Gastrocnemius medialis (tissue), 4 donors: ENCODE data around the gene DIPK1B.

Experiments used
- POLR2A ChIP-seq, 2 donors: fragments of 450-650 bp; IDR thresholded peaks; one replicate each; pipeline ENCODE4 v1.6.1; 2017; ENCODE audit warnings: antibody characterized with exemption in 2 of 2, mild to moderate bottlenecking in 2 of 2, moderate library complexity in 2 of 2
- TF ChIP-seq, protein P1 (sequence below), 5 experiments: fragments of 450-650 bp in 3 of 5; fragments of 200-600 bp in 2 of 5; sonication (generic) in 2 of 5; IDR thresholded peaks in 4 of 5; conservative IDR thresholded peaks in 1 of 5; 1 replicate in 4 of 5; 2 replicates in 1 of 5; pipeline ENCODE4 v1.5.1; 2016 to 2019; ENCODE audit warnings: antibody characterized with exemption in 5 of 5, mild to moderate bottlenecking in 3 of 5, moderate library complexity in 3 of 5

DNA sequence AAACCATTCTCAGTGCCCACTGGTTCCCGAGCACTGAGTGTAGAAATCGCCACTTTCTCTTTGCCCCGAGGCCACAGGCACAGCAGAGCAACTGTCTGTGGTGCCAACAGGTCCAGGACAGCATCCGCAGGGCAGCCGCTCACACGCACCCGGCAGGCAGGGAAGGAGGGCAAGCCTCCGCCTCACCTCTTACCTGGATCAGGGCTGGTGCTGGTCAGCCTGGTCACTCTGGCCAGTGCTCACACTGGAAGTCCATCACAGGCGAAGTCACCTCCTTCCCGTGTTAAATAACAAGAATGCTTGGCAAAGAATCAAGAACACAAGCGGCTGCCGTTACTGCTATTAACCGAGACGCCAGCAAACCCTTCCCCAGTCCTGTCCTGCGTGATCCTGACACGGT is 13.7 kb downstream of the DIPK1B start:
- TF ChIP-seq, protein P1, sequence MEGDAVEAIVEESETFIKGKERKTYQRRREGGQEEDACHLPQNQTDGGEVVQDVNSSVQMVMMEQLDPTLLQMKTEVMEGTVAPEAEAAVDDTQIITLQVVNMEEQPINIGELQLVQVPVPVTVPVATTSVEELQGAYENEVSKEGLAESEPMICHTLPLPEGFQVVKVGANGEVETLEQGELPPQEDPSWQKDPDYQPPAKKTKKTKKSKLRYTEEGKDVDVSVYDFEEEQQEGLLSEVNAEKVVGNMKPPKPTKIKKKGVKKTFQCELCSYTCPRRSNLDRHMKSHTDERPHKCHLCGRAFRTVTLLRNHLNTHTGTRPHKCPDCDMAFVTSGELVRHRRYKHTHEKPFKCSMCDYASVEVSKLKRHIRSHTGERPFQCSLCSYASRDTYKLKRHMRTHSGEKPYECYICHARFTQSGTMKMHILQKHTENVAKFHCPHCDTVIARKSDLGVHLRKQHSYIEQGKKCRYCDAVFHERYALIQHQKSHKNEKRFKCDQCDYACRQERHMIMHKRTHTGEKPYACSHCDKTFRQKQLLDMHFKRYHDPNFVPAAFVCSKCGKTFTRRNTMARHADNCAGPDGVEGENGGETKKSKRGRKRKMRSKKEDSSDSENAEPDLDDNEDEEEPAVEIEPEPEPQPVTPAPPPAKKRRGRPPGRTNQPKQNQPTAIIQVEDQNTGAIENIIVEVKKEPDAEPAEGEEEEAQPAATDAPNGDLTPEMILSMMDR (IDR thresholded peaks at IDR 0.05 in 4 of 5, conservative IDR thresholded peaks at IDR 0.05 in 1 of 5): no peak
- TF ChIP-seq POLR2A (IDR thresholded peaks at IDR 0.05): no peak
